ENCODE measurements around the gene S100P. TPM values are rescaled to one million over a fixed set of nuclear protein-coding genes. Genes with fewer than 3 reads are reported as not detected.

The S100P gene
- total and polyA plus RNA-seq, 9 donors: 0.41 to 3.9 (median 1.7) TPM

DNA sequence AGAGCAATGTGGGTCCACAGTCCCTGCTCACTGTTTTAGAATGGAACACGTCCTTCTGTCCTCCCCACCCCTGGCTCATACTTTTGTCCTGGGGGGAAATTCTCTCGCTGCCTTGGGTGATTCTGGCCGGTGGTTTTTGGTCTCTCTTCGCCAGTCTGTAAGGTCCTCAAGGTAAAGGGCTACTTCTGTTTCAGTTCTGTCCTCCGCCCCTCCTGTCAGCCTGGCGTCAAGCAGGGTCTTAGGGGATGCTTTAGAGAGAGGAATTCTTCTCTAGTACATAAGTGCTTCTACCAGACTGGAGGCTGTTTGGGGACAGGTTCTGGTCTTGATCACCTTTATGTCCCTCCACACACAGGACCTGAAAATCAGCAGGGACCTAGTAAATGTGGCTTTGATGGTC is 16.6 kb downstream of the S100P start:
- H3K9me3 ChIP-seq (replicated peaks; ENCODE audit: control insufficient read depth, low read depth, low read length): no peaks in the 10 kb centered on the region
- H3K27me3 ChIP-seq (ENCODE audit: control insufficient read depth, insufficient read depth, low read length): peaks cover 9% of the 10 kb centered on the region
- no CpG with 5 or more reads among the region's 6 CpGs for WGBS (ENCODE audit: insufficient coverage)
- peaks cover 21% of the 10 kb centered on the region for H3K4me1 ChIP-seq (ENCODE audit: control insufficient read depth, insufficient read depth, low read length)
- peak overlapping the region; percentile 79 for H3K4me3 ChIP-seq (ENCODE audit: low read length)
- peak overlapping the region; percentile 90 for H3K27ac ChIP-seq (ENCODE audit: low read length)
- no peak for DNase-seq
- peaks cover 12% of the 10 kb centered on the region for H3K36me3 ChIP-seq (ENCODE audit: control insufficient read depth, insufficient read depth, low read length)

DNA sequence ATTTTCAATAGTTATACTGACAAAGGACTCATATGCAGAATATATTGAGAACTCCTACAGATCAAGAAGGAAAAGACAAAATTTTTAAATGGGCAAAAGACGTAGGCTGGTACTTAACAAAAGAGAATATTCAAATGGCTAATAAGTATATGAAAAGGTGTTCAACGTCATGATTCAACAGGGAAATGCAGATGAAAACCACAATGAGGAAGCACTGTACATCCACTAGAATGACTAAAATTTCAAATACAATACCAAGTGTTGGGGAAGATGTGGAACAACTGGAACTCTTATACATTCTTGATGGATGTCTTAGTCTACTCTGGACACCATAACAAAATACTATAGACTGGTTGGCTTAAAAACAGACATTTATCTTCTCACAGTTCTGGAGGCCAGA is 17.3 kb downstream of the S100P start:
- H3K36me3 ChIP-seq (ENCODE audit: control insufficient read depth, insufficient read depth, low read length): peaks cover 12% of the 10 kb centered on the region
- H3K27ac ChIP-seq (ENCODE audit: low read length): no peak overlapping the region
- no peak overlapping the region for H3K4me3 ChIP-seq (ENCODE audit: low read length)
- no peak for DNase-seq
- H3K27me3 ChIP-seq (ENCODE audit: control insufficient read depth, insufficient read depth, low read length): peaks cover 9% of the 10 kb centered on the region
- H3K4me1 ChIP-seq (ENCODE audit: control insufficient read depth, insufficient read depth, low read length): peaks cover 24% of the 10 kb centered on the region
- H3K9me3 ChIP-seq (replicated peaks; ENCODE audit: control insufficient read depth, low read depth, low read length): no peaks in the 10 kb centered on the region
- WGBS (ENCODE audit: insufficient coverage): no CpG with 5 or more reads among the region's 2 CpGs

DNA sequence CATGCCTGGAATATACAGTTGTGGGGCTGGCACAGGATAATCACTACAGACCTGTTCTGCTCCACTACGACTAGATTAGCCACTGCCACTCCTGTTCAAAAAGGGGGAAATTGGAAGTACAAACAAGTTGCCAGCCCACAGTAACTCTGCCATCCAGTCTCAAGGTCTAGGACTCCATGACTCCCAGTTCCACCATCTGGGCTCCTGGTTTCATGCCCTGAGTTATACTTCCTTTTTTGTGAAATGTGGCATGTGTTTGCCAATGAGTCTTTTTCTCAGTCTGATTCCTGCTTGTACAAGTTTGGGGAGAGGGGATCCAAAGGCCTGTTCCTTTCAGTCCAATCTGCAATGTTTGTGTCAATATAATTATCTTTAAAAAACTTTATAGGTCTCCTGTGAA is 21.3 kb downstream of the S100P start:
- Histone ChIP-seq H3K27ac (ENCODE audit: low read length) (no peak overlapping the region), H3K4me3 (ENCODE audit: low read length) (no peak overlapping the region), H3K27me3 (ENCODE audit: control insufficient read depth, insufficient read depth, low read length) (peaks cover 9% of the 10 kb centered on the region), H3K9me3 (replicated peaks; ENCODE audit: control insufficient read depth, low read depth, low read length) (no peaks in the 10 kb centered on the region), H3K4me1 (ENCODE audit: control insufficient read depth, insufficient read depth, low read length) (peaks cover 15% of the 10 kb centered on the region), H3K36me3 (ENCODE audit: control insufficient read depth, insufficient read depth, low read length) (peaks cover 3% of the 10 kb centered on the region)
- no peak for DNase-seq
- WGBS (ENCODE audit: insufficient coverage): 100% methylated on average over 1 of the region's 1 CpG

DNA sequence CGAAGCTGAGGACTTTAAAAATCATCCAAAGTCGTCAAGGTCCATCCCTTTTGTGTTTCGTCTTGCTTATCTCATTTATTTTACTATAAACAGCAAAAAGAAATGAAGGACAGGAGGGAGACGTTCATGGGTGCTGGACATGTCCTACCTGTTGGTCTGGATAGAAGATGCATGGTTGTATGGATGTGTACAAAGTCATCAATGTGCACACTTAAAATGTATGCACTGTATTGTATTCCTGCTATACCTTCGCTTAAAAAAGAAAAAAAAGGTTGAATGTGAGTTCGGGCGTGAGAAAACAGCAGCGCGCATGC is 22.0 kb downstream of the S100P start:
- H3K4me1 ChIP-seq (ENCODE audit: control insufficient read depth, insufficient read depth, low read length): peaks cover 12% of the 10 kb centered on the region
- 0% methylated on average over 5 of the region's 9 CpGs for WGBS (ENCODE audit: insufficient coverage)
- H3K9me3 ChIP-seq (replicated peaks; ENCODE audit: control insufficient read depth, low read depth, low read length): no peaks in the 10 kb centered on the region
- H3K27ac ChIP-seq (ENCODE audit: low read length): peak overlapping the region; percentile 59
- peaks cover 3% of the 10 kb centered on the region for H3K36me3 ChIP-seq (ENCODE audit: control insufficient read depth, insufficient read depth, low read length)
- no peak for DNase-seq
- peak overlapping the region; percentile 86 for H3K4me3 ChIP-seq (ENCODE audit: low read length)
- peaks cover 9% of the 10 kb centered on the region for H3K27me3 ChIP-seq (ENCODE audit: control insufficient read depth, insufficient read depth, low read length)

DNA sequence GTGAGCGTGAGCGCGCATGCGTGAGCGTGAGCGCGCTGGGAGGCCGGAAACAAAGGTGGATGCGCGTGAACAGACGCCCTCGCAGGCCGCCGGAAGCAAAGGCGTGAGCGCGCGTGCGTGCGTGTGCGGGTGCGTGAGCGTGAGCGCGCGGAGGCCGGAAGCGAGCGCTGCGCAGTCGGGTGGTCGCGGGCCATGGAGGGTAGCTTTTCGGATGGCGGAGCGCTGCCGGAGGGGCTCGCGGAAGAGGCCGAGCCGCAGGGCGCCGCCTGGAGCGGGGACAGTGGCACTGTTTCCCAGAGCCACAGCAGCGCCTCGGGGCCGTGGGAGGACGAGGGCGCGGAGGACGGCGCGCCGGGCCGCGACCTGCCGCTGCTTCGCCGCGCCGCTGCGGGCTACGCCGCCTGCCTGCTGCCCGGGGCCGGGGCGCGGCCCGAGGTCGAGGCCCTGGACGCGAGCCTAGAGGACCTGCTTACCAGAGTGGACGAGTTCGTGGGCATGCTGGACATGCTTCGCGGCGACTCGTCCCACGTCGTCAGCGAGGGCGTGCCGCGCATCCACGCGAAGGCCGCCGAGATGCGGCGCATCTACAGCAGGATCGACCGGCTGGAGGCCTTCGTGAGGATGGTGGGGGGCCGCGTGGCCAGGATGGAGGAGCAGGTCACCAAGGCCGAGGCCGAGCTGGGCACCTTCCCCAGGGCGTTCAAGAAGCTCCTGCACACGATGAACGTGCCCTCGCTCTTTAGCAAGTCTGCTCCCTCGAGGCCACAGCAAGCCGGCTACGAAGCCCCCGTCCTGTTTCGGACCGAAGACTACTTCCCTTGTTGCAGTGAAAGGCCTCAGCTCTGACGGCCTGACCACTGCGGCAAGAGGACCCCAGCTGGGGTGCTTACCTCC is 22.6 kb downstream of the S100P start, which contains the start of gene BLOC1S4:
BLOC1S4 (plus strand) TSS at position 157 of the 894 bp plus-strand sequence; CDS start at position 193, 36 bp downstream.
- peaks cover 12% of the 10 kb centered on the region for H3K4me1 ChIP-seq (ENCODE audit: control insufficient read depth, insufficient read depth, low read length)
- H3K27ac ChIP-seq (ENCODE audit: low read length): peak within 1 kb of the TSS; percentile 88
- under 1% methylated on average over 107 of the region's 109 CpGs for WGBS (ENCODE audit: insufficient coverage)
- H3K9me3 ChIP-seq (replicated peaks; ENCODE audit: control insufficient read depth, low read depth, low read length): no peaks in the 10 kb centered on the region
- DNase-seq: peak; percentile 96
- peaks cover 9% of the 10 kb centered on the region for H3K27me3 ChIP-seq (ENCODE audit: control insufficient read depth, insufficient read depth, low read length)
- peak within 1 kb of the TSS; percentile 86 for H3K4me3 ChIP-seq (ENCODE audit: low read length)
- H3K36me3 ChIP-seq (ENCODE audit: control insufficient read depth, insufficient read depth, low read length): peaks cover 3% of the 10 kb centered on the region

DNA sequence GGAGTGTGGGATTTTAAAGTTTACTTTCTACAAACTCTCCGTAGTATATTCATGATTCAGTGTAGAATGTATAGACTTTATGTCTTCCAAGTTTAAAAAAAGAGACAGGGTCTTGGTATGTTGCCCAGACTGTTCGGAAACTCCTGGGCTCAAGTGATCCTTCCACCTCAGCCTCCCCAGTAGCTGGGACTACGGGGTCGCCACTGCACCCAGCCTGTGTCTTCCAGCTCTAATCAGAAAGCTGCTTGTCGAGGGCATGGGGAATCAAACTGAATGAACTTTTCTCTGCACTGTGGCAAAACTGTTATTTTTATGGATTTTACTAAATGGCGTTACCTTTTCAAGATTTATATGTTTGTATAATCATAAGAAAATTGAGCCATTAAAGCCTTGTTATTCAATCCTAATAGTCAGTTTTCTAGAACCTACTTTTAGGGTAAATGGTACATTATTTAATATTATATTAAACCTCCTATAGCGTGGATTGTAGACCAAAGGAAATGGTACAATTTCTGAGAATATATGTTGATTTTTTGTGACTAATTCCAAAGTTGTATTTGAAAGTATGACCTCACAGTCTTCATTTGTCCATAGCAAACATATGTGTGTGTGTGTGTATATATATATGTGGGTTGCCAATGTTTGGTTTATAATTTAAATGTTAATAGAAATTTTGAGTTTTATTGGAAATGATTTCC is 23.4 kb downstream of the S100P start:
- H3K27ac ChIP-seq (ENCODE audit: low read length): peak overlapping the region; percentile 88
- 0% methylated on average over 1 of the region's 7 CpGs for WGBS (ENCODE audit: insufficient coverage)

DNA sequence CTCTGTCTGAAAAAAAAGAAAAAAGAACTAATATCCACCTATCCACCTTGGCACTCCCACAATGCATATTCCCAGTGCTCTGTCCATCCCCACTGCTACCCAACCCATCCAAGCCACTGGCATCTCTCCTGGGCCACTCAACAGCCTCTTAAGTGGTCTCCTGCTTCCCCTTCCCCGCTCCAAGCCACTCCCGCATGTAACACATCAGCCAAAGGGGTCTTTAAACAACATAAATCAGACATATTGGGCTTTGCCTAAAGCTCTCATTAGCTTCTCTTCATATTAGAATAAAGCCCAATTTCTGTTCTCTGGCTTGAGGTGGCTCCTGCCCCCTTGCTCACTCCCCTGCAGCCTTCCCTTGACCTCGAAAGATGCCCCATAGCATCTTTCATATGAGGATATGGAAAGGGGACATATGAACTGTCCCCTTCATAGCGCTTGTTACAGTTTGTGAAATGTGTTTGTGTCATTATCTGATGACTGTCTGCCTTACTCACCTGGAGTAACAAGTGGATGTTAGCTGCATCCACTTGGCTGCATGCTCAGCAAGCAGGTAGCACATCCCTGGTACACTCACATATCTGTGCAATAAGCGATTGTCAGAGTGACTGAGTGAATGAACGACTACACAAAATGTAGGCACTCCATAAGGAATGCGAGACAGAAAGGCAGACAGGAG is 25.4 kb downstream of the S100P start:
- WGBS (ENCODE audit: insufficient coverage): 78% methylated on average over 6 of the region's 7 CpGs
- Histone ChIP-seq H3K4me1 (ENCODE audit: control insufficient read depth, insufficient read depth, low read length) (peaks cover 12% of the 10 kb centered on the region), H3K4me3 (ENCODE audit: low read length) (no peak overlapping the region), H3K27me3 (ENCODE audit: control insufficient read depth, insufficient read depth, low read length) (no peaks in the 10 kb centered on the region), H3K27ac (ENCODE audit: low read length) (no peak overlapping the region), H3K9me3 (replicated peaks; ENCODE audit: control insufficient read depth, low read depth, low read length) (no peaks in the 10 kb centered on the region), H3K36me3 (ENCODE audit: control insufficient read depth, insufficient read depth, low read length) (peaks cover 3% of the 10 kb centered on the region)
- DNase-seq: no peak

More for the DNA sequence above, 23.4 kb downstream of the S100P start:
- Histone ChIP-seq H3K9me3 (replicated peaks; ENCODE audit: control insufficient read depth, low read depth, low read length) (no peaks in the 10 kb centered on the region), H3K36me3 (ENCODE audit: control insufficient read depth, insufficient read depth, low read length) (peaks cover 3% of the 10 kb centered on the region), H3K4me3 (ENCODE audit: low read length) (peak overlapping the region; percentile 86), H3K27me3 (ENCODE audit: control insufficient read depth, insufficient read depth, low read length) (peaks cover 9% of the 10 kb centered on the region), H3K4me1 (ENCODE audit: control insufficient read depth, insufficient read depth, low read length) (peaks cover 12% of the 10 kb centered on the region)
- DNase-seq: no peak

DNA sequence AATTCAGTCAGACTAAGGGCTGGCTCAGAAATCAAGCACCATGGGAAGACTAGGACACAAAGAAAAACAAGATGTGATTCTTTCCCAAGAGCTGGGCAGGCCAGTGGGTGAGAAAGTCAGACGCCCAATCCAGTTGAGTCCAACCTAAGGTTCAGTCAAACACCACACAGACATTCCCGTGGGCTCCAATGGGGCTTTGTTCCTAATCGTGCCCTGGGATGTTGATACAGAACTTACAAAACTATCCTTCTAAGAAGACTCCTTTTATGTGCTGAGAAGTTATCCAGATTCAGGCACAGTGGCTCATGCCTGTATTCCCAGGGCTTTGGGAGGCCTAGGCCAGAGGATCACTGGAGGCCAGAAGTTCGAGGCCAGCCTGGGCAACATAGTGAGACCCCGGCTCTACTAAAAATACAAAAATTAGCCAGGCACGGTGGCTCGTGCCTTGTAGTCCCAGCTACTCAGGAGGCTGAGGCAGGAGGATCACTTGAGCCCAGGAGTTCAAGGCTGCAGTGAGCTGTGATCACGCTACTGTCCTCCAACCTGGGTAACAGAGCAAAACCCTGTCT is 26.0 kb downstream of the S100P start:
- H3K27me3 ChIP-seq (ENCODE audit: control insufficient read depth, insufficient read depth, low read length): no peaks in the 10 kb centered on the region
- H3K4me3 ChIP-seq (ENCODE audit: low read length): no peak overlapping the region
- peaks cover 12% of the 10 kb centered on the region for H3K4me1 ChIP-seq (ENCODE audit: control insufficient read depth, insufficient read depth, low read length)
- 88% methylated on average over 4 of the region's 8 CpGs for WGBS (ENCODE audit: insufficient coverage)
- H3K9me3 ChIP-seq (replicated peaks; ENCODE audit: control insufficient read depth, low read depth, low read length): no peaks in the 10 kb centered on the region
- H3K27ac ChIP-seq (ENCODE audit: low read length): no peak overlapping the region
- peaks cover 3% of the 10 kb centered on the region for H3K36me3 ChIP-seq (ENCODE audit: control insufficient read depth, insufficient read depth, low read length)
- no peak for DNase-seq

DNA sequence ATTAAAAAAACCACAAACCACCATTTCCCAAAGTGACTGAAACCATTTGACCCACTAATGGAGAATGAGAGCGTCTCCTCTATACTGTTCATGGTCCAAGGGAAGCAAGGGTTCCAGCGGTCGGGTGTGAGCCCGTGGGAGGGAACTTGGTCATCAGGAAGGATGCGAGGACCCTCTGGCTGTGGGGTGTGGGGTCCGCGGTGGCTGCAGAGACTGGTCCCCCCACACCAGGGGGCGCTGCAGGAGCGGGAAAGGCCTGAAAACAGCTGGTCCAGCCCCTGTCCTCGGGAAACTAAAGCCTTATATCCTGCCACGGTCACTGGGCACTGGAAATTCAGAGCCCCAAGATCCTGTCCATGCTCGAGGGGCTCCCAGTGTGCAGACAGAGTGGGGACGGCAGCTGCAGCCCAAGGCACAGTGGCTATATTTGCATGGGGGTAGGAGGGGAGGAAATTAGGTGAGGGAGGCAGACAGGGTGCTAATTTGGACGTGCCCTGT is 26.6 kb downstream of the S100P start:
- peaks cover 3% of the 10 kb centered on the region for H3K36me3 ChIP-seq (ENCODE audit: control insufficient read depth, insufficient read depth, low read length)
- H3K27ac ChIP-seq (ENCODE audit: low read length): no peak overlapping the region
- WGBS (ENCODE audit: insufficient coverage): 7% methylated on average over 9 of the region's 14 CpGs
- no peak overlapping the region for H3K4me3 ChIP-seq (ENCODE audit: low read length)
- peaks cover 12% of the 10 kb centered on the region for H3K4me1 ChIP-seq (ENCODE audit: control insufficient read depth, insufficient read depth, low read length)
- no peaks in the 10 kb centered on the region for H3K9me3 ChIP-seq (replicated peaks; ENCODE audit: control insufficient read depth, low read depth, low read length)
- DNase-seq: peak; percentile 83
- H3K27me3 ChIP-seq (ENCODE audit: control insufficient read depth, insufficient read depth, low read length): no peaks in the 10 kb centered on the region

Measured in muscle of leg (tissue), 11 donors.